ENCODE data around the gene CMTM4.

DNA sequence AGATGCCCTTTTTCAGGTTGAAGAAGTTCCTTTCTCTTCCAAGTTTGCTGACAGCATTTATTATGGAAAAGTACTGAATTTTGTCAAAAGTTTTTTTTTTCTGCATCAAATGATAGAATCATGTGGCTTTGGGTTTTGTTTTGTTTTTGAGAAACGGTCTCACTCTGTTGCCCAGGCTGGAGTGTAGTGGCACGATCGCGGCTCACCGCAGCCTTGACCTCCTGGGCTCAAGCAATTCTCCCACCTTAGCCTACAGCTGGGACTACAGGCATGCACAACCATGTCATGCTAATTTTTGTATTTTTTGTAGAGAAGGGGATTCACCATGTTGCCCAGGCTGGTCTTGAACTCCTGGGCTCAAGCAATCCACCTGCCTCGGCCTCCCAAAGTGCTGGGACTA, 7.3 kb downstream of the CMTM4 start:
- TF ChIP-seq PPARA (CRISPR knock-in tag; IDR thresholded peaks at IDR 0.05; ENCODE audit: borderline replicate concordance) (no peak), ARNTL (CRISPR knock-in tag; IDR thresholded peaks at IDR 0.05; ENCODE audit: borderline replicate concordance, low read depth) (no peak), CSDC2 (CRISPR knock-in tag; IDR thresholded peaks at IDR 0.05) (no peak), ISL1 (CRISPR knock-in tag; IDR thresholded peaks at IDR 0.05) (no peak), ZNF8 (CRISPR knock-in tag; IDR thresholded peaks at IDR 0.05) (no peak)
- TF ChIP-seq, protein P1, sequence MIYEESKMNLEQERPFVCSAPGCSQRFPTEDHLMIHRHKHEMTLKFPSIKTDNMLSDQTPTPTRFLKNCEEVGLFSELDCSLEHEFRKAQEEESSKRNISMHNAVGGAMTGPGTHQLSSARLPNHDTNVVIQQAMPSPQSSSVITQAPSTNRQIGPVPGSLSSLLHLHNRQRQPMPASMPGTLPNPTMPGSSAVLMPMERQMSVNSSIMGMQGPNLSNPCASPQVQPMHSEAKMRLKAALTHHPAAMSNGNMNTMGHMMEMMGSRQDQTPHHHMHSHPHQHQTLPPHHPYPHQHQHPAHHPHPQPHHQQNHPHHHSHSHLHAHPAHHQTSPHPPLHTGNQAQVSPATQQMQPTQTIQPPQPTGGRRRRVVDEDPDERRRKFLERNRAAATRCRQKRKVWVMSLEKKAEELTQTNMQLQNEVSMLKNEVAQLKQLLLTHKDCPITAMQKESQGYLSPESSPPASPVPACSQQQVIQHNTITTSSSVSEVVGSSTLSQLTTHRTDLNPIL (CRISPR knock-in tag; IDR thresholded peaks at IDR 0.05; ENCODE audit: low read depth), result no peak
- TF ChIP-seq, protein P2, sequence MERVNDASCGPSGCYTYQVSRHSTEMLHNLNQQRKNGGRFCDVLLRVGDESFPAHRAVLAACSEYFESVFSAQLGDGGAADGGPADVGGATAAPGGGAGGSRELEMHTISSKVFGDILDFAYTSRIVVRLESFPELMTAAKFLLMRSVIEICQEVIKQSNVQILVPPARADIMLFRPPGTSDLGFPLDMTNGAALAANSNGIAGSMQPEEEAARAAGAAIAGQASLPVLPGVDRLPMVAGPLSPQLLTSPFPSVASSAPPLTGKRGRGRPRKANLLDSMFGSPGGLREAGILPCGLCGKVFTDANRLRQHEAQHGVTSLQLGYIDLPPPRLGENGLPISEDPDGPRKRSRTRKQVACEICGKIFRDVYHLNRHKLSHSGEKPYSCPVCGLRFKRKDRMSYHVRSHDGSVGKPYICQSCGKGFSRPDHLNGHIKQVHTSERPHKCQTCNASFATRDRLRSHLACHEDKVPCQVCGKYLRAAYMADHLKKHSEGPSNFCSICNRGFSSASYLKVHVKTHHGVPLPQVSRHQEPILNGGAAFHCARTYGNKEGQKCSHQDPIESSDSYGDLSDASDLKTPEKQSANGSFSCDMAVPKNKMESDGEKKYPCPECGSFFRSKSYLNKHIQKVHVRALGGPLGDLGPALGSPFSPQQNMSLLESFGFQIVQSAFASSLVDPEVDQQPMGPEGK (CRISPR knock-in tag; IDR thresholded peaks at IDR 0.05; ENCODE audit: borderline replicate concordance), result no peak
- TF ChIP-seq, protein P3, sequence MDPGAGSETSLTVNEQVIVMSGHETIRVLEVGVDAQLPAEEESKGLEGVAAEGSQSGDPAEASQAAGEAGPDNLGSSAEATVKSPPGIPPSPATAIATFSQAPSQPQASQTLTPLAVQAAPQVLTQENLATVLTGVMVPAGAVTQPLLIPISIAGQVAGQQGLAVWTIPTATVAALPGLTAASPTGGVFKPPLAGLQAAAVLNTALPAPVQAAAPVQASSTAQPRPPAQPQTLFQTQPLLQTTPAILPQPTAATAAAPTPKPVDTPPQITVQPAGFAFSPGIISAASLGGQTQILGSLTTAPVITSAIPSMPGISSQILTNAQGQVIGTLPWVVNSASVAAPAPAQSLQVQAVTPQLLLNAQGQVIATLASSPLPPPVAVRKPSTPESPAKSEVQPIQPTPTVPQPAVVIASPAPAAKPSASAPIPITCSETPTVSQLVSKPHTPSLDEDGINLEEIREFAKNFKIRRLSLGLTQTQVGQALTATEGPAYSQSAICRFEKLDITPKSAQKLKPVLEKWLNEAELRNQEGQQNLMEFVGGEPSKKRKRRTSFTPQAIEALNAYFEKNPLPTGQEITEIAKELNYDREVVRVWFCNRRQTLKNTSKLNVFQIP (CRISPR knock-in tag; IDR thresholded peaks at IDR 0.05; ENCODE audit: borderline replicate concordance, low read depth), result no peak
